MM.1S (cell line): ENCODE results near the gene SNX7.

Source experiments
- DNase-seq: peaks from one replicate; pipeline ENCODE4 v3.0.0-alpha.2; 2015
- H2AFZ ChIP-seq: fragments of 300-600 bp; sonication (generic); 2 replicates; pipeline ENCODE4 v1.6.0; 2016; ENCODE audit warnings: antibody characterized with exemption, low read length
- H3F3A ChIP-seq: fragments of 300-600 bp; sonication (generic); 2 replicates; pipeline ENCODE4 v1.6.1; 2016; ENCODE audit warnings: mild to moderate bottlenecking, antibody characterized with exemption, low read length, moderate library complexity, mixed read lengths; ENCODE audit not compliant: insufficient read depth
- H3K27ac ChIP-seq: fragments of 300-600 bp; sonication (generic); 2 replicates; pipeline ENCODE4 v1.5.1; 2016; ENCODE audit warnings: mild to moderate bottlenecking, low read length
- H3K27me3 ChIP-seq: fragments of 300-600 bp; sonication (generic); replicated peaks from 2 replicates; pipeline ENCODE4 v1.6.0; 2016; ENCODE audit warnings: low read length; ENCODE audit not compliant: insufficient read depth
- H3K36me3 ChIP-seq: fragments of 300-600 bp; sonication (generic); replicated peaks from 2 replicates; pipeline ENCODE4 v1.6.1; 2016; ENCODE audit warnings: mild to moderate bottlenecking, low read length, mixed read lengths; ENCODE audit not compliant: insufficient read depth
- H3K4me1 ChIP-seq: fragments of 300-600 bp; sonication (generic); 2 replicates; pipeline ENCODE4 v1.6.1; 2016; ENCODE audit warnings: low read length, mixed read lengths
- H3K4me2 ChIP-seq: fragments of 300-600 bp; sonication (generic); 2 replicates; pipeline ENCODE4 v1.6.0; 2016; ENCODE audit warnings: low read depth, low read length
- H3K4me3 ChIP-seq: fragments of 300-600 bp; sonication (generic); 2 replicates; pipeline ENCODE4 v1.5.1; 2016; ENCODE audit warnings: low read length, mixed read lengths
- H3K79me2 ChIP-seq: fragments of 300-600 bp; sonication (generic); 2 replicates; pipeline ENCODE4 v1.6.1; 2016; ENCODE audit warnings: mixed run types, low read length, mixed read lengths
- H3K9ac ChIP-seq: fragments of 300-600 bp; sonication (generic); 2 replicates; pipeline ENCODE4 v1.6.1; 2016; ENCODE audit warnings: low read length, mixed read lengths
- H3K9me2 ChIP-seq: fragments of 300-600 bp; sonication (generic); replicated peaks from 2 replicates; pipeline ENCODE4 v1.6.1; 2016; ENCODE audit warnings: mild to moderate bottlenecking, low read length, mixed read lengths; ENCODE audit not compliant: insufficient read depth
- H3K9me3 ChIP-seq: fragments of 300-600 bp; sonication (generic); replicated peaks from 2 replicates; pipeline ENCODE4 v1.6.1; 2016; ENCODE audit warnings: mild to moderate bottlenecking, low read length, mixed read lengths; ENCODE audit not compliant: insufficient read depth
- H4K20me1 ChIP-seq: fragments of 300-600 bp; sonication (generic); 2 replicates; pipeline ENCODE4 v1.6.1; 2016; ENCODE audit warnings: mild to moderate bottlenecking, low read length, moderate library complexity, mixed read lengths; ENCODE audit not compliant: insufficient read depth
- CTCF ChIP-seq: fragments of 300-600 bp; sonication (generic); IDR thresholded peaks from 2 replicates; pipeline ENCODE4 v1.5.1; 2016; ENCODE audit warnings: antibody characterized with exemption, low read length, mixed read lengths
- EZH2 ChIP-seq: fragments of 300-600 bp; sonication (generic); optimal IDR thresholded peaks from 2 replicates; pipeline ENCODE3; 2017; ENCODE audit warnings: low read depth, mild to moderate bottlenecking, antibody characterized with exemption, low read length, mixed read lengths
- EZH2phosphoT487 ChIP-seq: fragments of 300-600 bp; sonication (generic); IDR thresholded peaks from 2 replicates; pipeline ENCODE4 v1.6.1; 2018; ENCODE audit warnings: antibody characterized with exemption, low read length

SNX7 gene

GRCh38 chr1:98661544-98662355, at the start of gene SNX7:
TSS of gene SNX7 (plus strand) at chr1:98661721. CDS start at chr1:98661732, 11 bp downstream.
- Histone ChIP-seq H3K4me1 (no peaks in the 10 kb centered on the region), H2AFZ (peak within 1 kb of the TSS; percentile 48; the same call in 1 of the 2 replicates), H3K9me3 (no peaks in the 10 kb centered on the region), H3F3A (no peaks in the 10 kb centered on the region), H3K79me2 (no peaks in the 10 kb centered on the region), H3K27ac (no peak within 1 kb of the TSS), H3K9me2 (no peaks in the 10 kb centered on the region), H3K9ac (no peak within 1 kb of the TSS), H3K36me3 (no peaks in the 10 kb centered on the region), H3K4me3 (peak within 1 kb of the TSS; percentile 45), H4K20me1 (no peaks in the 10 kb centered on the region), H3K27me3 (no peaks in the 10 kb centered on the region), H3K4me2 (peak within 1 kb of the TSS; percentile 74)
- TF ChIP-seq EZH2phosphoT487 (no peak), CTCF (no peak), EZH2 (no peak)
- DNase-seq: peak; percentile 30

- no peaks in the 10 kb centered on the region for H3K9me3 ChIP-seq
- no peaks in the 10 kb centered on the region for H3K79me2 ChIP-seq
- no peaks in the 10 kb centered on the region for H4K20me1 ChIP-seq
- no peaks in the 10 kb centered on the region for H3F3A ChIP-seq
- no peaks in the 10 kb centered on the region for H3K36me3 ChIP-seq
- no peak for TF ChIP-seq CTCF
- H3K4me1 ChIP-seq: no peaks in the 10 kb centered on the region
- no peak overlapping the region for H2AFZ ChIP-seq
- no peak overlapping the region for H3K4me3 ChIP-seq
- H3K9me2 ChIP-seq: no peaks in the 10 kb centered on the region
- no peak overlapping the region for H3K9ac ChIP-seq
- no peak for DNase-seq
- H3K27me3 ChIP-seq: no peaks in the 10 kb centered on the region
- H3K27ac ChIP-seq: no peak overlapping the region
- no peak overlapping the region for H3K4me2 ChIP-seq
Observed at GRCh38 chr1:98637316-98637715, 24.2 kb upstream of the SNX7 start.

GRCh38 chr1:98638185-98638584, 23.3 kb upstream of the SNX7 start:
- H3K4me1 ChIP-seq: no peaks in the 10 kb centered on the region
- no peaks in the 10 kb centered on the region for H4K20me1 ChIP-seq
- H3K9me2 ChIP-seq: no peaks in the 10 kb centered on the region
- H3K9ac ChIP-seq: no peak overlapping the region
- no peaks in the 10 kb centered on the region for H3K9me3 ChIP-seq
- no peak overlapping the region for H2AFZ ChIP-seq
- no peak for DNase-seq
- no peaks in the 10 kb centered on the region for H3K27me3 ChIP-seq
- H3K4me2 ChIP-seq: no peak overlapping the region
- no peak overlapping the region for H3K4me3 ChIP-seq
- no peaks in the 10 kb centered on the region for H3K36me3 ChIP-seq
- no peaks in the 10 kb centered on the region for H3K79me2 ChIP-seq
- H3K27ac ChIP-seq: no peak overlapping the region
- TF ChIP-seq EZH2: no peak
- no peak for TF ChIP-seq EZH2phosphoT487
- no peak for TF ChIP-seq CTCF
- no peaks in the 10 kb centered on the region for H3F3A ChIP-seq
